CD4-positive, alpha-beta T cell (primary cell): ENCODE data around the gene DNAJC17. TPM values are rescaled to one million over a fixed set of nuclear protein-coding genes. Genes with fewer than 3 reads are reported as not detected.
A peak's percentile ranks its signal among the peaks of the same experiment; 100 is the strongest.

Experiments
- ATAC-seq: fragments of 200-7000 bp; cut with Tn5 transposase; one replicate; pipeline ENCODE4 v1.10.0; 2022; ENCODE audit warnings: mild to moderate bottlenecking; ENCODE audit not compliant: poor library complexity
- CTCF ChIA-PET: fragments of 350-600 bp; sonication (Branson Sonifier 250); formaldehyde crosslinking; loops from one replicate; lab custom pipeline; 2021; ENCODE audit warnings: antibody characterized with exemption, inconsistent platforms; lab: Charles Lee
- POLR2A ChIA-PET: fragments of 350-600 bp; sonication (Branson Sonifier 250); formaldehyde crosslinking; loops from one replicate; lab custom pipeline; 2021; ENCODE audit warnings: antibody characterized with exemption, inconsistent platforms; lab: Charles Lee
- DNase-seq, 14 experiments: peaks; one replicate each; pipeline ENCODE4 v3.0.0-alpha.2; 2013 to 2020; ENCODE audit warnings: mixed read lengths in 2 of 14
- H3K27ac ChIP-seq, 2 donors: one replicate each; pipeline versions ENCODE4 v1.5.1 to v1.7.0; 2013; ENCODE audit warnings: low read length in 2 of 2, low read depth in 1 of 2, mild to moderate bottlenecking in 1 of 2
- H3K27me3 ChIP-seq, 2 experiments: 1 replicate in 1 of 2; 2 replicates in 1 of 2; pipeline versions ENCODE4 v1.6.1 to v1.7.0; 2013; ENCODE audit warnings: low read length in 2 of 2, control low read depth in 1 of 2, mild to moderate bottlenecking in 1 of 2, moderate library complexity in 1 of 2; ENCODE audit not compliant: insufficient read depth in 2 of 2, control insufficient read depth in 1 of 2
- H3K36me3 ChIP-seq: one replicate; pipeline ENCODE4 v1.6.1; 2013; ENCODE audit warnings: low read length, control low read depth; ENCODE audit not compliant: insufficient read depth
- H3K4me1 ChIP-seq: one replicate; pipeline ENCODE4 v1.6.1; 2013; ENCODE audit warnings: low read length, control low read depth; ENCODE audit not compliant: insufficient read depth
- H3K4me3 ChIP-seq: one replicate; pipeline ENCODE4 v1.5.1; 2013; ENCODE audit warnings: mild to moderate bottlenecking, low read length, moderate library complexity
- H3K9me3 ChIP-seq, 2 experiments: 1 replicate in 1 of 2; 2 replicates in 1 of 2; pipeline versions ENCODE4 v1.6.1 to v1.7.0; 2013; ENCODE audit warnings: low read length in 2 of 2, mild to moderate bottlenecking in 2 of 2, control low read depth in 1 of 2, moderate library complexity in 1 of 2; ENCODE audit not compliant: control insufficient read depth in 1 of 2, insufficient read depth in 1 of 2
- H3K27ac Mint-ChIP-seq: one replicate; pipeline ENCODE4 v1.8.0; 2020; ENCODE audit warnings: mixed read lengths
- H3K27me3 Mint-ChIP-seq: one replicate; pipeline ENCODE4 v1.8.0; 2021; ENCODE audit warnings: mixed read lengths
- H3K36me3 Mint-ChIP-seq: one replicate; pipeline ENCODE4 v1.8.0; 2021; ENCODE audit warnings: low read depth, mixed read lengths
- H3K4me1 Mint-ChIP-seq: one replicate; pipeline ENCODE4 v1.8.0; 2021; ENCODE audit warnings: low read depth, mixed read lengths
- H3K4me3 Mint-ChIP-seq: one replicate; pipeline ENCODE4 v1.8.0; 2020; ENCODE audit warnings: mild to moderate bottlenecking, mixed read lengths
- H3K9me3 Mint-ChIP-seq: one replicate; pipeline ENCODE4 v1.8.0; 2020; ENCODE audit warnings: mixed read lengths
- CTCF ChIP-seq: fragments of 200-600 bp; IDR thresholded peaks from one replicate; pipeline ENCODE4 v1.8.0; 2022; ENCODE audit warnings: antibody characterized with exemption, mild to moderate bottlenecking
- intact Hi-C, 2 experiments: fragments of 100-400 bp; cut with DNase I in 1 of 2; cut with micrococcal nuclease in 1 of 2; formaldehyde crosslinking; loops; one replicate each; pipeline versions ENCODE4 v1.15.1 to v1.9.0; 2023 to 2025; cut with DNase I, micrococcal nuclease
- total RNA-seq, 174 experiments: library from RNA in 2 of 174; stranded (reverse) in 2 of 174; gene quantifications; one replicate each; pipeline ENCODE4 v1.2.3 and lab custom pipeline; 2021 to 2026

DNAJC17 gene
- total RNA-seq, 2 experiments from 2014 or later = 14.4 to 17.9 TPM

- H3K27me3 Mint-ChIP-seq = no peaks in the 10 kb centered on the region
- peaks cover 59% of the 10 kb centered on the region for H3K36me3 ChIP-seq
- intact Hi-C loops = no loop called here
- H3K27ac ChIP-seq = peak overlapping the region; percentile 52 to 81
- no peaks in the 10 kb centered on the region for H3K27me3 ChIP-seq
- peak; percentile 91 for ATAC-seq
- peaks cover 22% of the 10 kb centered on the region for H3K4me1 ChIP-seq
- peak overlapping the region; percentile 96 for H3K27ac Mint-ChIP-seq
- no peak for TF ChIP-seq CTCF
- H3K36me3 Mint-ChIP-seq = peaks cover 75% of the 10 kb centered on the region
- H3K9me3 ChIP-seq = no peaks in the 10 kb centered on the region
- ChIA-PET POLR2A (interaction anchor here (1.6 to 2.1 kb wide), 2 partner anchors 20 to 50 kb away, joined by 7 to 10 read pairs; partner anchors contain the start of genes GCHFR and RAD51), CTCF (interaction anchor here (0.6 to 2.1 kb wide), 8 partner anchors 9 to 66 kb away, joined by 3 to 8 read pairs (median 3); partner anchors contain the start of genes GCHFR, RAD51 and RMDN3)
- no peak overlapping the region for H3K4me3 ChIP-seq
- H3K4me3 Mint-ChIP-seq = peak overlapping the region; percentile 20
- H3K4me1 Mint-ChIP-seq = peaks cover 10% of the 10 kb centered on the region
- no peaks in the 10 kb centered on the region for H3K9me3 Mint-ChIP-seq
- DNase-seq = peak; percentile 25 to 91 (median 44)
These were observed 63.1 kb downstream of the DNAJC17 start for GRCh38 chr15:40743921-40744814.

- peaks cover 22% of the 10 kb centered on the region for H3K4me1 ChIP-seq
- H3K9me3 Mint-ChIP-seq = no peaks in the 10 kb centered on the region
- ChIA-PET POLR2A (interaction anchor here (1.6 to 2.1 kb wide), 2 partner anchors 20 to 49 kb away, joined by 7 to 10 read pairs; partner anchors contain the start of genes GCHFR and RAD51), CTCF (interaction anchor here (0.7 to 2.1 kb wide), 7 partner anchors 11 to 151 kb away, joined by 3 to 8 read pairs (median 3); partner anchors contain the start of genes GCHFR, RAD51, RMDN3 and VPS18)
- no peak overlapping the region for H3K4me3 ChIP-seq
- ATAC-seq (no peak), DNase-seq (no peak)
- no peak for TF ChIP-seq CTCF
- peaks cover 82% of the 10 kb centered on the region for H3K36me3 Mint-ChIP-seq
- H3K4me1 Mint-ChIP-seq = peaks cover 10% of the 10 kb centered on the region
- peak overlapping the region; percentile 20 for H3K4me3 Mint-ChIP-seq
- intact Hi-C loops = no loop called here
- H3K27me3 Mint-ChIP-seq = no peaks in the 10 kb centered on the region
- peaks cover 62% of the 10 kb centered on the region for H3K36me3 ChIP-seq
- H3K9me3 ChIP-seq = no peaks in the 10 kb centered on the region
- H3K27ac ChIP-seq = peak overlapping the region; percentile 52 to 81
- H3K27ac Mint-ChIP-seq = peak overlapping the region; percentile 96
- H3K27me3 ChIP-seq = no peaks in the 10 kb centered on the region
These were observed 63.8 kb downstream of the DNAJC17 start for GRCh38 chr15:40743485-40743901.

- H3K27ac ChIP-seq = no peak overlapping the region
- H3K4me3 Mint-ChIP-seq = no peak overlapping the region
- H3K4me1 ChIP-seq = peaks cover 20% of the 10 kb centered on the region
- intact Hi-C loops = no loop called here
- TF ChIP-seq CTCF = no peak
- H3K9me3 Mint-ChIP-seq = no peaks in the 10 kb centered on the region
- H3K9me3 ChIP-seq = no peaks in the 10 kb centered on the region
- ChIA-PET POLR2A (interaction anchor here (0.8 kb wide), 1 partner anchor 18 kb away, joined by 3 read pairs; no protein-coding TSS in a partner anchor), CTCF (no interaction called here)
- H3K36me3 Mint-ChIP-seq = peaks cover 88% of the 10 kb centered on the region
- ATAC-seq = no peak
- H3K27ac Mint-ChIP-seq = no peak overlapping the region
- no peak for DNase-seq
- no peaks in the 10 kb centered on the region for H3K27me3 Mint-ChIP-seq
- H3K4me3 ChIP-seq = no peak overlapping the region
- no peaks in the 10 kb centered on the region for H3K27me3 ChIP-seq
- peaks cover 10% of the 10 kb centered on the region for H3K4me1 Mint-ChIP-seq
- peaks cover 75% of the 10 kb centered on the region for H3K36me3 ChIP-seq
These were observed 67.4 kb downstream of the DNAJC17 start for GRCh38 chr15:40739854-40740253.
